OCI-LY1 (cell line): Measurements from ENCODE around the gene PRKAG3.

Source experiments
- CTCF ChIP-seq: fragments of 200-600 bp; sonication (generic), shearing (Covaris generic); IDR thresholded peaks from 2 replicates; pipeline ENCODE4 v1.5.1; 2017; ENCODE audit warnings: mild to moderate bottlenecking, antibody characterized with exemption, low read length, moderate library complexity, mixed read lengths
- EZH2 ChIP-seq: fragments of 200-600 bp; sonication (generic), shearing (Covaris generic); IDR thresholded peaks from 2 replicates; pipeline ENCODE4 v1.8.0; 2017; ENCODE audit warnings: borderline replicate concordance, mixed run types, mild to moderate bottlenecking, antibody characterized with exemption, low read length, moderate library complexity, mixed read lengths

- TF ChIP-seq EZH2 (no peak), CTCF (no peak)
These were observed at the start of gene PRKAG3 for GRCh38 chr2:218831378-218831990.
